Measurements from ENCODE around the gene CD6.
"Not testable (repeated sequence)": the region's sequence is repeated elsewhere in the genome, so short reads cannot be mapped to it uniquely, and the experiment has no call there.

Gene CD6

GRCh38 chr11:61056571-61056970 lies 85.1 kb downstream of the CD6 start:
- no peak for DNase-seq (ENCODE audit: low spot score)

GRCh38 chr11:61056981-61057380 lies 85.5 kb downstream of the CD6 start:
- DNase-seq (ENCODE audit: low spot score): no peak

GRCh38 chr11:61057615-61058014 lies 86.1 kb downstream of the CD6 start:
- no peak for DNase-seq (ENCODE audit: low spot score)

- DNase-seq (ENCODE audit: low spot score): no peak
These were observed 87.2 kb downstream of the CD6 start for GRCh38 chr11:61058583-61059259.

GRCh38 chr11:61059260-61059752 lies 87.8 kb downstream of the CD6 start:
- no peak for DNase-seq (ENCODE audit: low spot score)

- DNase-seq (ENCODE audit: low spot score): no peak
These were observed 89.8 kb downstream of the CD6 start for GRCh38 chr11:61061081-61061826.

GRCh38 chr11:61062181-61062930 lies 90.9 kb downstream of the CD6 start:
- no peak for DNase-seq (ENCODE audit: low spot score)

- not testable (repeated sequence) for DNase-seq (ENCODE audit: low spot score)
These were observed 93.8 kb downstream of the CD6 start for GRCh38 chr11:61065236-61065635.

- no peak for DNase-seq (ENCODE audit: low spot score)
These were observed 94.6 kb downstream of the CD6 start for GRCh38 chr11:61065955-61066638.

GRCh38 chr11:61066645-61067044 lies 95.2 kb downstream of the CD6 start:
- no peak for DNase-seq (ENCODE audit: low spot score)

GRCh38 chr11:61067782-61068446 lies 96.4 kb downstream of the CD6 start:
- DNase-seq (ENCODE audit: low spot score): no peak

- no peak for DNase-seq (ENCODE audit: low spot score)
These were observed 97.1 kb downstream of the CD6 start for GRCh38 chr11:61068581-61068980.

GRCh38 chr11:61069427-61069826 lies 97.9 kb downstream of the CD6 start:
- DNase-seq (ENCODE audit: low spot score): no peak
